A673 (cell line): ENCODE results near the gene AOPEP.

Source experiments
- EZH2 ChIP-seq: fragments of 200-600 bp; sonication (generic); IDR thresholded peaks from 2 replicates; pipeline ENCODE4 v1.6.1; 2017; ENCODE audit warnings: borderline replicate concordance, low read depth, mild to moderate bottlenecking, mixed read lengths, antibody characterized with exemption, low read length; ENCODE audit not compliant: poor library complexity, severe bottlenecking
- TF ChIP-seq, protein P1 (sequence below): fragments of 300-800, 200-600 bp; sonication (generic); conservative IDR thresholded peaks from 2 replicates; pipeline ENCODE4 v1.5.1; 2017; ENCODE audit warnings: low read depth, mild to moderate bottlenecking, antibody characterized with exemption, low read length, moderate library complexity, mixed read lengths

DNA sequence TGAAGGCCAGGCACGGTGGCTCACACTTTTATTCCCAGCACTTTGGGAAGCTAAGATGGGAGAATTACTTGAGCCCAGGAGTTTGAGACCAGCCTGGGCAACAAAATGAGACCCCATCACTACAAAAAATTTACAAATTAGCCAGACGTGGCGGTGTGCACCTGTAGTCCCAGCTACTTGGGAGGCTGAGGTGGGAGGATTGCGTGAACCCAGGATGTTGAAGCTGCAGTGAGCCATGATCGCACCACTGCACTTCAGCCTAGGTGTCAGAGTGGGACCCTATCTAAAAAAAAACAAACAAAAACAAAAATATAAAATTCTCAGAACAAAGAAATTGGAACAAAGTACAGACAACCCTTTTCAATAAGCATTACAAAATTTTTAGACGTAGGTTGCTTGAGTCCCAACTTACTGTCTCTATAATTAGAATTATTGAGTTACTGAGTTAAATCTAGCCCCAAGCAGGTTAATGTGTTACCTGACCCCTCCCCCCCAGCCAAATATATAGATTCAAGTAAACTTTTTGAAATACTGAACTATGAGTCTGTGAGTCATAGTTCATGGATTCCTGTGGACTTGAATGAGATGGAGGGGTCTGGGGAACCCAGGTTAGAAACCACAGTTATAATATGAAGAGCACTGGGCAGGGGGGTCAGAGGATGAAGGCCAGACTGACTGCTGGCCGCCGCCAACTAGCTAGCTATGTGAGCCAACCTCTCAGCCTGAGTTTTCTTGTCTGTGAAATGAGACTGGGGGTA, 173.1 kb downstream of the AOPEP start:
- TF ChIP-seq, protein P1, sequence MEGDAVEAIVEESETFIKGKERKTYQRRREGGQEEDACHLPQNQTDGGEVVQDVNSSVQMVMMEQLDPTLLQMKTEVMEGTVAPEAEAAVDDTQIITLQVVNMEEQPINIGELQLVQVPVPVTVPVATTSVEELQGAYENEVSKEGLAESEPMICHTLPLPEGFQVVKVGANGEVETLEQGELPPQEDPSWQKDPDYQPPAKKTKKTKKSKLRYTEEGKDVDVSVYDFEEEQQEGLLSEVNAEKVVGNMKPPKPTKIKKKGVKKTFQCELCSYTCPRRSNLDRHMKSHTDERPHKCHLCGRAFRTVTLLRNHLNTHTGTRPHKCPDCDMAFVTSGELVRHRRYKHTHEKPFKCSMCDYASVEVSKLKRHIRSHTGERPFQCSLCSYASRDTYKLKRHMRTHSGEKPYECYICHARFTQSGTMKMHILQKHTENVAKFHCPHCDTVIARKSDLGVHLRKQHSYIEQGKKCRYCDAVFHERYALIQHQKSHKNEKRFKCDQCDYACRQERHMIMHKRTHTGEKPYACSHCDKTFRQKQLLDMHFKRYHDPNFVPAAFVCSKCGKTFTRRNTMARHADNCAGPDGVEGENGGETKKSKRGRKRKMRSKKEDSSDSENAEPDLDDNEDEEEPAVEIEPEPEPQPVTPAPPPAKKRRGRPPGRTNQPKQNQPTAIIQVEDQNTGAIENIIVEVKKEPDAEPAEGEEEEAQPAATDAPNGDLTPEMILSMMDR = no peak
- no peak for TF ChIP-seq EZH2
